GM12878 (cell line): ENCODE data around the gene TYRO3. TPM values are rescaled to one million over a fixed set of nuclear protein-coding genes. Genes with fewer than 3 reads are reported as not detected.

Source experiments
- ATAC-seq: fragments of 200-7000 bp; cut with Tn5 transposase; 3 replicates; pipeline ENCODE4 v1.9.1; 2020; ENCODE audit warnings: mild to moderate bottlenecking, moderate library complexity
- Bru-seq: library from RNA; stranded (reverse); fragments of 400-500 nt; gene quantifications from one replicate; lab custom pipeline; 2021; lab: Mats Ljungman, UMichigan
- BruChase-seq, 2 experiments: library from RNA; stranded (reverse); fragments of 400-500 nt; gene quantifications; one replicate each; lab custom pipeline; 2021; lab: Mats Ljungman, UMichigan
- BruUV-seq: library from RNA; stranded (reverse); fragments of 400-500 nt; replicated peaks from 2 replicates; lab custom pipeline; 2021; lab: Mats Ljungman, UMichigan
- CTCF ChIA-PET: fragments of 300-600 bp; sonication (Branson Sonifier 250); formaldehyde crosslinking; extraction: SDS; loops from one replicate; lab custom pipeline; 2021; ENCODE audit warnings: inconsistent platforms; lab: Yijun Ruan, JAX
- POLR2A ChIA-PET: fragments of 350-600 bp; formaldehyde crosslinking; extraction: SDS; loops from one replicate; lab custom pipeline; 2021; ENCODE audit warnings: inconsistent platforms; lab: Charles Lee
- RAD21 ChIA-PET: fragments of 300-600 bp; sonication (Branson Sonifier 250); formaldehyde crosslinking; loops from one replicate; lab custom pipeline; 2023; ENCODE audit warnings: antibody characterized with exemption; ENCODE audit not compliant: unreplicated experiment; lab: Charles Lee
- SMC1A ChIA-PET: fragments of 300-600 bp; sonication (Branson Sonifier 250); formaldehyde crosslinking; loops from one replicate; lab custom pipeline; 2023; ENCODE audit not compliant: unreplicated experiment, uncharacterized antibody; lab: Charles Lee
- DNase-seq: peaks from one replicate; pipeline ENCODE4 v3.0.0-alpha.2; 2011; ENCODE audit warnings: low read depth, low spot score
- FAIRE-seq: peaks from 3 replicates; lab custom pipeline; 2011; peaks lifted over from hg19 to GRCh38; lab: Jason Lieb, UNC
- H2AFZ ChIP-seq: 2 replicates; pipeline ENCODE4 v1.6.0; 2011; ENCODE audit warnings: low read depth, low read length, control low read depth; ENCODE audit not compliant: control insufficient read depth
- H3K27ac ChIP-seq: 2 replicates; pipeline ENCODE4 v1.5.1; 2011; ENCODE audit warnings: control low read depth; ENCODE audit not compliant: control insufficient read depth, insufficient read depth
- H3K27me3 ChIP-seq, 2 experiments: replicated peaks in 1 of 2; 2 replicates each; pipeline versions ENCODE4 v1.6.0 to v1.6.1; 2011; ENCODE audit warnings: low read length in 1 of 2; ENCODE audit not compliant: control insufficient read depth in 2 of 2, insufficient read depth in 2 of 2
- H3K36me3 ChIP-seq, 2 experiments: 2 replicates each; pipeline ENCODE4 v1.5.1; 2011; ENCODE audit warnings: low read length in 1 of 2; ENCODE audit not compliant: control insufficient read depth in 2 of 2, insufficient read depth in 2 of 2
- H3K4me1 ChIP-seq: 2 replicates; pipeline ENCODE4 v1.6.1; 2011; ENCODE audit warnings: mild to moderate bottlenecking, low read length, moderate library complexity, mixed read lengths; ENCODE audit not compliant: control insufficient read depth, insufficient read depth
- H3K4me2 ChIP-seq: 2 replicates; pipeline ENCODE4 v1.6.0; 2011; ENCODE audit warnings: control low read depth; ENCODE audit not compliant: control insufficient read depth, insufficient read depth
- H3K4me3 ChIP-seq: fragments of 200-600 bp; sonication (generic); 2 replicates; pipeline ENCODE4 v1.5.1; 2016
- H3K79me2 ChIP-seq: 2 replicates; pipeline ENCODE4 v1.6.0; 2011; ENCODE audit warnings: low read length; ENCODE audit not compliant: control insufficient read depth, insufficient read depth
- H3K9ac ChIP-seq: 2 replicates; pipeline ENCODE4 v1.8.0; 2011; ENCODE audit warnings: low read length, control low read depth, mixed read lengths; ENCODE audit not compliant: control insufficient read depth, insufficient read depth
- H3K9me3 ChIP-seq: replicated peaks from 3 replicates; pipeline ENCODE4 v1.5.1; 2011; ENCODE audit warnings: mild to moderate bottlenecking, low read length; ENCODE audit not compliant: control insufficient read depth, insufficient read depth
- H4K20me1 ChIP-seq: 2 replicates; pipeline ENCODE4 v1.6.0; 2011; ENCODE audit not compliant: control insufficient read depth, insufficient read depth
- ATF7 ChIP-seq: fragments of 450-650 bp; IDR thresholded peaks from 2 replicates; pipeline ENCODE4 v1.6.1; 2016; ENCODE audit warnings: low read depth, mild to moderate bottlenecking
- CREB1 ChIP-seq: IDR thresholded peaks from 2 replicates; pipeline ENCODE4 v1.6.1; 2012; ENCODE audit warnings: low read depth, mild to moderate bottlenecking, inconsistent platforms
- CTCF ChIP-seq, 3 experiments: IDR thresholded peaks in 2 of 3; conservative IDR thresholded peaks in 1 of 3; 2 replicates each; pipeline ENCODE4 v1.5.1; 2011; ENCODE audit warnings: low read depth in 3 of 3, low read length in 3 of 3, mild to moderate bottlenecking in 3 of 3, control low read depth in 2 of 3, moderate library complexity in 2 of 3, inconsistent platforms in 1 of 3, mixed read lengths in 1 of 3; ENCODE audit not compliant: control insufficient read depth in 2 of 3, insufficient read depth in 1 of 3; ENCODE audit errors: extremely low read depth in 1 of 3
- MYB ChIP-seq: fragments of 150-350 bp; IDR thresholded peaks from 2 replicates; pipeline ENCODE4 v1.6.1; 2014; ENCODE audit warnings: mild to moderate bottlenecking, low read depth, low read length, borderline replicate concordance
- ZBTB40 ChIP-seq: fragments of 450-650 bp; IDR thresholded peaks from 2 replicates; pipeline ENCODE4 v1.6.1; 2016; ENCODE audit warnings: mild to moderate bottlenecking, moderate library complexity, borderline replicate concordance
- WGBS: methylation state at CpG from one replicate; pipeline ENCODE4 v1.1.6; 2016; ENCODE audit warnings: low lambda C conversion rate; ENCODE audit not compliant: insufficient replicate concordance, insufficient coverage; ENCODE audit errors: missing lambda C conversion rate; 5-methylcytosine and 5-hydroxymethylcytosine counted together
- in situ Hi-C: fragments of 300-500 bp; cut with MboI; formaldehyde crosslinking; loops from 9 replicates; pipeline ENCODE4 v1.14.3; 2018; ENCODE audit warnings: mixed read lengths
- intact Hi-C: fragments of 100-400 bp; cut with micrococcal nuclease; formaldehyde crosslinking; loops from one replicate; pipeline ENCODE4 v1.14.2; 2022; ENCODE audit not compliant: unreplicated experiment
- long read RNA-seq, 2 experiments: library from polyadenylated mRNA; unstranded; transcript quantifications; one replicate each; pipeline ENCODE4 v2.0.0, GENCODE V29; 2019 to 2020
- polyA minus RNA-seq, 3 experiments: library from RNA; depleted of rRNA, polyadenylated mRNA; stranded (reverse); fragments of >200 nt; gene quantifications; 2 replicates each; pipeline ENCODE4 v1.2.3, GENCODE V29; 2011
- polyA plus RNA-seq, 11 experiments: library from polyadenylated mRNA; depleted of rRNA in 4 of 11; unstranded in 6 of 11; stranded (reverse) in 5 of 11; fragments of >200 nt; fragmentation: Nextera tagmentation in 4 of 11; fragmentation: Illumina TruSeq in 1 of 11; extraction: Ambion mirVana in 4 of 11; extraction: Trizol in 1 of 11; gene quantifications; 1 replicate in 1 of 11; 2 replicates in 10 of 11; pipeline versions ENCODE4 v1.2.1 to v1.2.3, GENCODE V29; 2011 to 2016; ENCODE audit warnings: inconsistent platforms in 2 of 11, missing spikeins in 2 of 11, low read depth in 1 of 11
- total RNA-seq, 4 experiments: library from RNA; depleted of rRNA in 3 of 4; stranded (reverse); fragments of >200 nt in 3 of 4; fragmentation: Illumina TruSeq in 1 of 4; extraction: Trizol in 1 of 4; gene quantifications; 2 replicates each; pipeline versions ENCODE4 v1.2.1 to v1.2.3, GENCODE V29; 2013 to 2021
- TF ChIP-seq, protein P1 (sequence below): fragments of 450-650 bp; IDR thresholded peaks from 2 replicates; pipeline ENCODE4 v1.6.1; 2017; ENCODE audit warnings: mild to moderate bottlenecking, moderate library complexity

Gene TYRO3
- total RNA-seq (2013; cell fraction: nucleolus; rRNA removed), result 0.76 TPM in 1 of 2 replicates, not detected in the other
- total RNA-seq (2014; rRNA removed) (0.06 and 0.54 TPM in 2 replicates), total RNA-seq (2014; rRNA removed; fragmentation: Illumina TruSeq; extraction: Trizol) (0.09 TPM in 1 of 2 replicates, not detected in the other), total RNA-seq (2021) (0.28 and 0.64 TPM in 2 replicates), polyA plus RNA-seq (2011; rRNA removed) (0.08 TPM in 1 of 2 replicates, not detected in the other), polyA plus RNA-seq (2014; fragmentation: Illumina TruSeq; extraction: Trizol) (0.16 and 0.19 TPM in 2 replicates), polyA plus RNA-seq (2014; fragmentation: Nextera tagmentation; extraction: Ambion mirVana) (not detected), polyA plus RNA-seq (2014; rRNA removed) (0.28 TPM in 1 of 2 replicates, not detected in the other), polyA plus RNA-seq (2016; fragmentation: Nextera tagmentation; extraction: Ambion mirVana) (under 1 TPM in 1 of 2 experiments, not detected in 1; 0.16 TPM), polyA minus RNA-seq (2011; rRNA and poly(A)+ RNA removed) (0.15 TPM in 1 of 2 replicates, not detected in the other), Bru-seq, nascent RNA (percentile 8 among the genes with signal in this experiment), BruChase-seq, experiment 1, labeled RNA remaining after a 6-hour chase (percentile 14 among the genes with signal in this experiment), BruChase-seq, experiment 2, labeled RNA remaining after a 2-hour chase (percentile 6 among the genes with signal in this experiment)
- polyA plus RNA-seq (2011; ENCODE audit: low read depth), result 0.09 TPM
- polyA plus RNA-seq (2011; cell fraction: cytosol; rRNA removed), result 0.12 and 0.15 TPM in 2 replicates
- polyA plus RNA-seq (2011; cell fraction: nucleus; rRNA removed), result 0.19 TPM in 1 of 2 replicates, not detected in the other
- 0.09 and 0.22 TPM in 2 replicates for polyA plus RNA-seq (2012)
- polyA minus RNA-seq (2011; cell fraction: cytosol; rRNA and poly(A)+ RNA removed), result not detected in 2 replicates
- polyA minus RNA-seq (2011; cell fraction: nucleus; rRNA and poly(A)+ RNA removed), result not detected in 2 replicates
- long read RNA-seq, experiment 1, result 0 reads
- long read RNA-seq, experiment 2, result 0 reads

GRCh38 chr15:41558400-41559238 is at the start of gene TYRO3:
TSS of gene TYRO3 (plus strand) at chr15:41559212. CDS start at chr15:41559258, 46 bp downstream.
- Histone ChIP-seq H3K4me1 (peaks cover 8% of the 10 kb centered on the region), H3K79me2 (no peaks in the 10 kb centered on the region), H3K36me3 (no peaks in the 10 kb centered on the region), H3K4me2 (peak within 1 kb of the TSS; percentile 62), H2AFZ (no peak within 1 kb of the TSS; the same call in 1 of the 2 replicates), H3K9ac (no peak within 1 kb of the TSS), H4K20me1 (no peaks in the 10 kb centered on the region), H3K9me3 (no peaks in the 10 kb centered on the region), H3K4me3 (peak within 1 kb of the TSS; percentile 47; the same call in 1 of the 2 replicates), H3K27ac (no peak within 1 kb of the TSS), H3K27me3 (peaks cover 4 to 6% of the 10 kb centered on the region in 2 experiments; a peak in 2 of 4 replicates)
- ChIA-PET POLR2A (no interaction called here), SMC1A (interaction anchor here (0.7 to 1.0 kb wide), 3 partner anchors 44 to 165 kb away, joined by 3 to 5 read pairs (median 4); no protein-coding TSS in a partner anchor), RAD21 (interaction anchor here (1.1 to 3.5 kb wide), 3 partner anchors 15 to 92 kb away, joined by 3 to 12 read pairs (median 4); partner anchors contain the start of gene RPAP1), CTCF (interaction anchor here (0.9 to 3.1 kb wide), 12 partner anchors 10 to 346 kb away, joined by 3 to 23 read pairs (median 4); partner anchors contain the start of gene MAPKBP1)
- in situ Hi-C loops (no loop called here), intact Hi-C loops (loop anchor here (5.0 kb wide), 1 partner anchor 91 kb away; no protein-coding TSS in a partner anchor)
- 6% methylated on average over 30 of the region's 81 CpGs for WGBS
- BruUV-seq, result no TSS peak
- ATAC-seq (peak; percentile 21), DNase-seq (no peak), FAIRE-seq (no peak)
- TF ChIP-seq ZBTB40 (no peak), MYB (no peak), CREB1 (no peak), ATF7 (no peak), CTCF (IDR thresholded peaks at IDR 0.05 in 2 of 3, conservative IDR thresholded peaks at IDR 0.05 in 1 of 3; ENCODE audit: control insufficient read depth in 2 of 3, extremely low read depth in 1 of 3, insufficient read depth in 1 of 3, low read depth in 3 of 3, low read length in 3 of 3) (peak in 1 of 3 experiments; percentile 14; a peak in 1 of 6 replicates)
- TF ChIP-seq, protein P1, sequence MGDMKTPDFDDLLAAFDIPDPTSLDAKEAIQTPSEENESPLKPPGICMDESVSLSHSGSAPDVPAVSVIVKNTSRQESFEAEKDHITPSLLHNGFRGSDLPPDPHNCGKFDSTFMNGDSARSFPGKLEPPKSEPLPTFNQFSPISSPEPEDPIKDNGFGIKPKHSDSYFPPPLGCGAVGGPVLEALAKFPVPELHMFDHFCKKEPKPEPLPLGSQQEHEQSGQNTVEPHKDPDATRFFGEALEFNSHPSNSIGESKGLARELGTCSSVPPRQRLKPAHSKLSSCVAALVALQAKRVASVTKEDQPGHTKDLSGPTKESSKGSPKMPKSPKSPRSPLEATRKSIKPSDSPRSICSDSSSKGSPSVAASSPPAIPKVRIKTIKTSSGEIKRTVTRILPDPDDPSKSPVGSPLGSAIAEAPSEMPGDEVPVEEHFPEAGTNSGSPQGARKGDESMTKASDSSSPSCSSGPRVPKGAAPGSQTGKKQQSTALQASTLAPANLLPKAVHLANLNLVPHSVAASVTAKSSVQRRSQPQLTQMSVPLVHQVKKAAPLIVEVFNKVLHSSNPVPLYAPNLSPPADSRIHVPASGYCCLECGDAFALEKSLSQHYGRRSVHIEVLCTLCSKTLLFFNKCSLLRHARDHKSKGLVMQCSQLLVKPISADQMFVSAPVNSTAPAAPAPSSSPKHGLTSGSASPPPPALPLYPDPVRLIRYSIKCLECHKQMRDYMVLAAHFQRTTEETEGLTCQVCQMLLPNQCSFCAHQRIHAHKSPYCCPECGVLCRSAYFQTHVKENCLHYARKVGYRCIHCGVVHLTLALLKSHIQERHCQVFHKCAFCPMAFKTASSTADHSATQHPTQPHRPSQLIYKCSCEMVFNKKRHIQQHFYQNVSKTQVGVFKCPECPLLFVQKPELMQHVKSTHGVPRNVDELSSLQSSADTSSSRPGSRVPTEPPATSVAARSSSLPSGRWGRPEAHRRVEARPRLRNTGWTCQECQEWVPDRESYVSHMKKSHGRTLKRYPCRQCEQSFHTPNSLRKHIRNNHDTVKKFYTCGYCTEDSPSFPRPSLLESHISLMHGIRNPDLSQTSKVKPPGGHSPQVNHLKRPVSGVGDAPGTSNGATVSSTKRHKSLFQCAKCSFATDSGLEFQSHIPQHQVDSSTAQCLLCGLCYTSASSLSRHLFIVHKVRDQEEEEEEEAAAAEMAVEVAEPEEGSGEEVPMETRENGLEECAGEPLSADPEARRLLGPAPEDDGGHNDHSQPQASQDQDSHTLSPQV, result no peak
